Hematopoietic multipotent progenitor cell treated with erythropoietin and hydrocortisone succinate and interleukin-3 and kit ligand, for 8 days (in vitro differentiated cells): ENCODE measurements around the gene AKR7A2.
"Not testable (repeated sequence)": the region's sequence is repeated elsewhere in the genome, so short reads cannot be mapped to it uniquely, and the experiment has no call there.

ENCODE experiments used
- DNase-seq: peaks from one replicate; pipeline ENCODE4 v3.0.0-alpha.2; 2015

Gene AKR7A2

DNA sequence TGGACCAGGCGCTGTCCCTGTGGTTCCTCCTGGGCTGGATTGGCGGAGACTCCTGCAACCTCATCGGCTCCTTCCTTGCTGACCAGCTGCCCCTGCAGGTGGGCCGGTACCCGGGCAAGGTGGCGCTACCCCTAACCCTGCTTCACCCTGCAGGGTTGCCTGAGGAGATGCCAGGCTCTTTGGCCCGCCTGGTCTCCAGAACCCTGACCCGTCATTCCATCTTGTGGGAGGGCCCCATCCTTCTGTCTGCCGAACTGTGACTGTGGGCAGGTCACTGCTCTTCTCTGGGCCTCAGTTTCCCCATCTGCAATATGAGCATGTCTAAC lies 12.7 kb upstream of the AKR7A2 start:
- no peak for DNase-seq

DNA sequence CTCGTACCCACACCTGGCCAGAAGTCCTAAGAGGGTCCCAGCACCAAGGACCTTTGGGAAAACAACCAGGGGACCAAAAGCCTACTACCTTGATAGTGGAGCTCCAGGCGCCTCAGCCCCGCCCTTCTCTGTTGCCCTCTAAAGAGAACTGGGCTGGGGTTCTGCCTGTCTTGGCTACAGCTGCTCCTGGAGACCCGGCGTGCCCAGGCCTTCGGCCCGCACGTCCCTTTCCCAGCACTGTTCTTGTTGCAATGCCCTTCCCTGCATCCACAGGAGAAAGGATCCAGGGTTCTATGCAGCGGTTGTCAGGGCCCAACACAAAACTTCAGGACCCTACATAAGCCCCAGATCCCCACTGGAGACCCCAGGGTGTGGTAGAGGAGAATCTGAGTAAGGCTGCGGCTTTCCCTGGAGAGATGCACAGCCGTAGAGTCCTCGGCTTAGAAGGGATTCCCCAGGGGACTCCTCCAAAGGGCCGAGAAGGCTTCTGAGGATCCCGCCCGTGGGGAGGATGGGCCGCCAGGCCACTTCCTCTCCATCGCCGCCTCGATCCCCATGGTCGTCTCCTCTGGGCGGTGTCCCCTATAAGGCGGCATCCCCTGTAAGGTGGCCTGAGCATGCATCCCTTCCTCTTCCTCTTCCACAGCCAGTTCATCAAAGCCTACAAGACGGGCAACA lies 12.2 kb upstream of the AKR7A2 start:
- DNase-seq = no peak

DNA sequence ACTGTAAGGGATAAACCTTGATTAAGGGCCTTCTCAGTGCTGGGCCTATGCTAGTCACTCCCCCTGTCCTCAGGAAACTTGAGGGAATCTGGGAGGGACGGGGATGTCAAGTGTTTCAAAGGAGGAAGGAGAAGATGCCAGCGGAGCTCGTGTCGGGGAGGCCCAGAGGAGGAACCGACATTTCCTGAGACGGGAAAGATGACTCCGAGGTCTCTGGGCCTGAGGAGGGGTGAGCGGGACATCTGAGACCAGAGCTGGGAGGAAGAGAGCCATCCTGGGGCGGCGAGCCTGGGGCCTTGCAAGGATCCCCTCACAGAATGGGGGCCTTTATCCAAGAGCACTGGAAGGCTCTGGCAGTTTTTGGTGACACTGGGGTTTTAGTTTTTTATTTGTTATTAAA lies 10.5 kb upstream of the AKR7A2 start:
- DNase-seq = no peak

DNA sequence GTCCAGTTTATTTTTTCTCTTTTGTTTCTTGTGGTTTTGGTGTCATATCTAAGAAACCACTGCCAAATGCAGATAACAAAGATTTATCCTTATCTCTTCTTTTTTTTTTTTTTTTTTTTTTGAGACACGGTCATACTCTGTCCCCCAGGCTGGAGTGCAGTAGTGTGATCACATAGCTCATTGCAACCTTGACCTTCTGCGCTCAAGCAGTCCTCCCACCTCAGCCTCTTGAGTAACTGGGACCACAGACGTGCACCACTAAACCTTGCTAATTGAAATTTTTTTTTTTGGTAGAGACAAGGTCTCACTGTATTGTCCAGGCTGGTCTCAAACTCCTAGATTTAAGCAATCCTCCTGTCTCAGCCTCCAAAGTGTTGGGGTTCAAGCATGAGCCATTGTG lies 9.1 kb upstream of the AKR7A2 start:
- DNase-seq = no peak

DNA sequence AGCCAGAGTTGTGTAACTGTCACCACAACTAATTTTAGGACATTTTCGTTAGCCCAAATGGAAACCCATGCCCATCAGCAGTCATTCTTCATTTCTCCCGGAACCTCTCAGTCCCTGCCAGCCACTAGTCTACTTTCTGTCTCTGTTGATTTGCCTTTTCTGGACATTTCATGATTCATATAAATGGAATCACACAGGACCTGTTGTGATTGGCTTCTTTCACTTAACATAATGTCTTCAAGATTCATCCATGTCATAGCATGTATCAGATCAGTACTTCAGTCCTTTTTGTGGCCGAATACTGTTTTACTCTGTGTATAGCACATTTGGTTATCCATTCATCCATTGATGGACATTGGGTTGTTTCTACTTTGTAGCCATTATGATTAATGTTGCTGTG lies 7.3 kb upstream of the AKR7A2 start:
- DNase-seq = no peak

DNA sequence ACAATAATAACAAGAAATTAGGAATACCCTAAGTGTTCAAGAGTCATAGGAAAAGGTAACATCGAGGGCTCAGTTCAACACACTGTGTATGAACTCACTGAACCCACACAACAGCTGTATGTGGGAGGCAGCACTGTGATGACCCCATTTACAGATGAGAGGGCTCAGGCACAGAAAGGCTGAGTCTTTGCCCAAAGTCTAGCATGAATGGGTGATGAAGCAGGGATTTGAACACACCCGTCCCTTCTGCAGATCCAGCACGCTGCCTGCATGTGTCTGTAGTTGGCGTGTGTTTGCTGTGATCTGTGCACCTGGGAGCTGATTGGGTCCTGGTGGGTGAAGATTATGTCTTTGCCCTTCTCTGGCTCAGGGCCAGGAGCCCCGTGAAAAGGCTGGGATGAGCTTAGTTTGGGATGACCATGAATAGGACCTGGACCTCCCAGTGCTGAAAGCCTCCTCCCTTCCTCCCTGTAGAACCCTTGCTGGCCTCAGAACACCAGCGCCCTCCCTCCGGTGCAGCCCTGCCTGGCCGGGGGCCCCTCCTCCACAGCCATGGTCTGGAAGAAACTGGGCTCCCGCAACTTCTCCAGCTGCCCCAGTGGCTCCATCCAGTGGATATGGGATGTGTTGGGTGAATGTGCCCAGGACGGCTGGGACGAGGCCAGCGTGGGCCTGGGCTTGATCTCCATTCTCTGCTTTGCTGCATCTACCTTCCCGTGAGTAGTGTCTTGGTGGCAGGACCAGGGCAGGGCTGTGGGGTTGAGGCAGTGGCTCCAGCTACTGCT lies 5.4 kb upstream of the AKR7A2 start:
- no peak for DNase-seq

DNA sequence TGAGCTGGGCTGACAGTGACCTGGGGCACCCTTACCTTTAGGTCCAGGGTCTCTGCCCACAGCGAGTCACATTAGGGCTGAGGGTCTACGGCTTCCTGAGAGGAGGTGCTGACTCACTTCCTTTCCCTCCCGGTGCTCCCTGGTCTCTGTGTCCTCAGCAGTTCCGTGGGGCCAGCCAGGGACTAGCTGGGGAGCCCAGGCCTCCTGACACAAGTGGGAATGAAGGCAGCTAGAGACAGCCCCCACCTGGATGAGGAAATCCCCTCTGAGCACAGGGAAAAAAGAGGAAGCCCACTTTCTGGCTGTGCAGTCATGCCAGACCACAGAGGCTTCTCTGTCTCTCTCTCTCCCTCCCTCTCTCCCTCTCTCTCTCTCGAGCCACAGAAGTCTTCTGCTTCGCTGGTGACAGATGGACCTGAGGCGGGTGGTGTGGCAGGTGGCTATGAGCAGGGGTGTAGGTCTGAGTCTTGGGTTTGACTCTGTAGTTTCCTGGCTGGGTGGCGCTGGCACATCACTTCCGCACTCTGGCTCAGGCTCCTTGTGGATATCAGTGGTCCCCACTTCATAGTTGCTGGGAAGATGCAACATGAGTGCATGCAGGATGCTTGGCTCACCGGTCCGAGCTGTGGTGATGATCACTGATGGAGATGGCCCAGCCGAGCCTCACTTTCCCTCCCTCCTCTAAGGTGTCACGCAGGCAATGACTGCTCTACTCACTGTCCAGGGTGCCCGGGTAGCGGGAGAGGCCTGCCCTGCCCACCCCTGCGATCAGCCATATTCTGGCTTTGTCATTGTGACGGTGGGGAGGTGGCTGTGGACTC lies 3.6 kb upstream of the AKR7A2 start:
- no peak for DNase-seq

DNA sequence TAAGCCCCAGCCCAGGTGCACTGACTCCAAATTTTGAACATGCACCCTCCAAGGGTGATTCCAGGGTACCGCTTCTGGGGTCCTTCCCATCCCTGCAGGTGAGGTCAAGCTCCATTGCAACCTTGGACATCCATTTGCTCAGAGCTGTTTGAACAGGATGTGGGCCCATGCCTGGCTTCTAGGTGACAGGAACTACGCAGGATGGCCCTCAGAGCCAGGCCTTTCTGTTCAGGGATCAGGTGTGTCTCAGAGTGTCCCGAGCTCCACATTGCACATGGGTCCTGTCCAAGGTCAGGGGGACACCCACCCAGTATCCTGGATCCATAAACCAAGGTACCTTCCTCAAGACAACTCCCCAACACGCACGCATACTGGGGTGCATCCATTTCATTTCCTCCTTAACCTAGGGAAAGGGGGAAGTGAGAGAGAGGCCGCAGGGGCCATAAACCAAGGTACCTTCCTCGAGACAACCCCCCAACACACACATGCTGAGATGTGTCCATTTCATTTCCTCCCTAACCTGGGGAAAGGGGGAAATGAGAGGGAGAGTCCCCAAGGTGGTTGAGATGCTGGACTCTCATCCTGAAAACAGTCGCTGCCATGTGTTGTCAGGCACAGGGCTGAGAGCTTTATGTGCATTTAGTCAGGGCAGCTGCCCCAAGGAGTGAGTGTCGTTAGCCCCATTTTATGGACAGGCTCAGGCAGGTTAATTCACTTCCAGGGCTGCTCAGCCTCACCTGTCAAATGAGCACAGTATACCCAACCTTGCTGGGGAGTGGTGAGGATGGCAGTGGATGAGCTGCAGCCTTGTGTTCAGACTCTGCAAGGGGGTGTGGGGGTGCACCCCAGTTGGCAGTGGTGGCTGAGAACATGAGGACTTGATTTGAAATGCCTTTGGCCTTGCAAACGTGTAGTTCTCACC lies 2.3 kb upstream of the AKR7A2 start:
- no peak for DNase-seq

DNA sequence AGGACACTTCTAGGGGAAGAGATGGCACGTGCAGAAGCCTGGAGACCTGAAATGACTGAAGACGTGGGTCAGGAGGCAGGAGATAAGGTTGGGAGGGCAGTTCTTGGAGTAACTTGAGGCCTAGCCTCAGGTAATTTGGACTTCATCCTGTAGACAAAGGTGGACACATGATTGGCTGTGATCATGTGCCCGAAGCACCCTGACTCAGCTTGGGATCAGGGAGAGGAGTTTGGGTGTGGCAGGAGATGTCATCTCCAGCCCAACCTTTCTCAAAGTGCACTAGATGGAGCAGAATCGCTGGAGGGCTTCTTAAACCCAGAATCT lies 1.7 kb upstream of the AKR7A2 start:
- DNase-seq = peak; percentile 47

DNA sequence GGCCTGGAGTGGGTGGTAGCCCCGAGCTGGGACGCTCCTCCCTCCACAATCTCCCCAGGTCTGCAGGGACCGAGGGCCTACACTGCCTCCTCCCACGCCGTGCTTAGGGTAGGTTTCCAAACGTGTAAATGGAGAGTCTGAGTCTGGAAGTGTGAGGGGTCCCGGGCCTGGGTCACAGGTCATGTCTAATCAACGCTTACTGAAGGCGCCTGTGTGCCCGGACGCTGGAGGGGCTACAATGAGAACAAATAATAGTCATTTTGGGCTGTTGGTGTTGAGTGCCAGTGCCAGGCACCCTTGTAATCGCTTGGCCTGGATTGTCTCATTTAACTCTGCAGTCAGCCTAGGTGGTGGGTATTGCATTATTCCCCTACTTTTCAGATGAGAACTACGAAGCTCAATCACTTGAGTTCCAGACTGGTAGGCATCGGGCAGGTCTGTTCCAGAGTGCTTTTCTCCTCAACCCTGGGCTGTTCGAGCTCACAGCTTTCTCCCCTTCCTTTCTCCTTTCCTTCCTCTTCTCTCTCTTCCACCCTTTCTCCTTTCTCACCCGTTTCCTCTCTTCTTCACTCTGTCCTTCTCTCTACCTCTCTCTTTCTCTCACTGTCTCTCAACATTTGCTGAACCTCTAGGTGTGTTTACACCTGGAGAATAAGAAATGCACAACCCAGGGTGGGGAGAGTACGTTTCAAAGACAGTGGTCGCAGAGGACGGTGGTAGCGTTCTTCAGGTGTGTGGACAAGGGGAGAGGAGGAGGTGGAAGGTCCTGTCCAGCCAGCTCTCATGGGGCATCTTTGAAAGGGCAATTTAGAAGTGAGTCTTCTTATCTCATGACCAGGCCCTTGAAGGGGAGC lies 1.1 kb upstream of the AKR7A2 start:
- DNase-seq = no peak

DNA sequence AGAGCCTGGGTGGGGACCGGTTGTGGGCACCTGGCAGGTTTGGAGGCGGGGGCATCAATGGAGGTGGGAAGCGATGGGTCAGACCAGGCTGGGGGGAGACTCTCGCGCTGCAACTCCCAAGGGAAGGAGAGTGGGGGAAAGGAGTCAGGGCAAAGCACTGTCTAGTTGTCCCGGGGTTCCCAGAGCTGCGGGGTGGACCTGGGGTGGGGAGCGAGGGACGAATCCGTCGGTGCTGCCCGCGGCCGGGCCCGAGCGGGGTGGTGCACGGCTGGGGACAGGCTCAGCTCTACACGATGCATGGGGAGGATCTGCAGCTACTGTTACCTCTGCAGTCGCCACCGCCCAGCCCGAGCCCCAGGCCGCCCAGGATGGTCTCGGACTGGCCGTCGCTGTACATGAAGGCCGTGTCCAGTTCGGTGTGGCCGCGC lies 427 bp downstream of the AKR7A2 start:
- DNase-seq = no peak

DNA sequence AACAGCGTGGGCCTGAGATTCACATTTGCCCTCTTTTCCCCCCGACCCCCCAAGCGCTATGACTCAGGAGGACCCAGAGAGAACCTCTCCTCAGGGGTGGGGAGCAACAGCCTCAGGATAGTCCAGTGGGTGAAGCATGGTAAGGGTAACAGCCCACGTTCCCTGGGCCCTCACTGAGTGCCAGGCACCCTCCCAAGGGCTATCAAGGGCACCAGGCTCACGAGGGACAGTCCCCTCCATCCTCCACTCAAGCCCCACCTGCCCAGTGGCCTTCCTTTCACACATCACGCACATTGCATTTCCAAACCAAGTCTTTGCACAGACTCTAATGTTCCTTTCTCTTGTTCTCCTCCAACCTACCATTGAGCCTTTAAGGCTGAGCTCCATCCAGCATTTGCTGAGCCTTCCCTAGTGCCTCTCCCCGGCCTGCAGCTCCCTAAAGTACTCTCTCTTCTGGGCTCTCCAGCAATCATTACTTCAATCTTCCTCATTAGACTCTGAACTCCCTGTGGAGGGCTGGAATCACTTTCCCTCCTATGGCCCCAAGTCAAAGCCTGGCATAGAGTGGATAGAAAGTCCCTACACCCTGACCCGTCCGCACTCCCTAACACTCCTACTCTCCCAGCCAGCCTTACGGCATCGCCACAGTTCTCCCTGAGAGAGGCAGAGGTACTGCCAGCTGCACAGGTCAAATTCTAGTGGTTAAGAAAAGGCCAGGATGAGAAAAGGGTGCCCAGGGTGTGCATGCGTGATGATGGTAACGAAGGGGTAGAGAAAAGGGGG lies 1.0 kb downstream of the AKR7A2 start:
- DNase-seq = no peak

DNA sequence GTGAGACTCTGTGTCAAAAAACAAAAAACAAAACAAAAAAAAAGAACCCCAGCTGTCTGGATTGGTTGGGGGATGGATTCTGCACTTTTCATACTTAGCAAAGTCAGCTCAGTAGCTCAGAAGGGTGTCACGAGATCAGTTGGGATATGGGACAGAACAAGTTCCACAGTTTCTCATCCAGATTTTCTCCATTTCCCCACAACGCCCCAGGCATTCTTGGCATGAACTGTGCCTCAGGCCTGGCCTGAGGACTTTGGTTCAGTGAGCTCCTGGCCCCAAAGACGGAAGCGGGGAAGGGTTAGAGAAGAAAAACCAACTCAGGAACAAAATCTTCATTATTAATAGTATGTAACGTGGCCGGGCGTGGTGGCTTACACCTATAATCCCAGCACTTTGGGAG lies 1.9 kb downstream of the AKR7A2 start:
- DNase-seq = no peak

DNA sequence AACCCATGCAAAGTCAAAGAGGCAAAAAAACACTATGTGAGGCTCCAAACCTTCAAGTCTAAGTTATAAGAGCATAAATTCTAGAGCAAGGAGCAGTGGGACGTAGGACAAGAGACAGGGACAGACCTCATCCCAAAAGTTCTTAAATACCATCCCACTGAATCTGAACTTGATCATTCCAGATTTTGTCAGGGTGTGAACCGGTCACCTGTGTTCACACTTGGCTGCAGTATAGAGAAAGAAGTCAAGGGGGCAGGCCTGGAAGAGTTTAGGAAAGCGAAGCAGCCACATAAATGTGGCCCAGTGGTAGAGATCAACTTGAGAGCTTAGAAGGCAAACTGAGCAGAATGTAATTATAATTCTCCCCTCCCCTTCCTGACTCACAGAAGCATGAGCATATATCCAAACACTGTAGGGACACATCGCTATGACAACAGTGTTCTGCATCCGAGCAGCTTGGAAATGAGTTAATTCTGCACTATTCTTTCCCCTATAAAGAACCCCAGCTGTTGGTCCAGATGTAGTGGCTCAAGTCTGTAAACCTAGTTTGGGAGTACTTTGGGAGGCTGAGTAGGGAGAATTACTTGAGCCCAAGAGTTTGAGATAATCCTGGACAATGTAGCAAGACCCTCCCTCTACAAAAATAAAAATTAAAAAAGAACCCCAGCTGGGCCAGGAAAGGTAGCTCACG lies 2.7 kb downstream of the AKR7A2 start:
- no peak for DNase-seq

DNA sequence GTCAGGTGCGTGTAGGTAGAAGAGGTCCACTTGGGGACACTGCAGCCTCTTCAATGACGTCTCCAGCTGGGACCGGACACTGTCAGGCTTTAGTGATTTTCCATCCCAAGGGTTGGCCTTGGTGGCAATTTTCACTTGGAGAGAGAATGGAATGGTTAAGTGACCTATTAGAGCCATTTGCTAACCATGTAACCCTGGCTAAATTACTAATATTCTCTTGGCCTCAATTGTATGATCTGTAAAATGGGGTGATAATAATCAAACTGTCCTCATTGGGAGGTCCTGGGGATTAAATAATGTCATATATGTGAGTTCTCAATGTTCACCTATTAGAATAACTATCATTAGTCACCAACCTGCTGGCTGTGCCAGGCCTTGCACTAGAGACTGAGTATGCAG lies 3.4 kb downstream of the AKR7A2 start:
- no peak for DNase-seq

DNA sequence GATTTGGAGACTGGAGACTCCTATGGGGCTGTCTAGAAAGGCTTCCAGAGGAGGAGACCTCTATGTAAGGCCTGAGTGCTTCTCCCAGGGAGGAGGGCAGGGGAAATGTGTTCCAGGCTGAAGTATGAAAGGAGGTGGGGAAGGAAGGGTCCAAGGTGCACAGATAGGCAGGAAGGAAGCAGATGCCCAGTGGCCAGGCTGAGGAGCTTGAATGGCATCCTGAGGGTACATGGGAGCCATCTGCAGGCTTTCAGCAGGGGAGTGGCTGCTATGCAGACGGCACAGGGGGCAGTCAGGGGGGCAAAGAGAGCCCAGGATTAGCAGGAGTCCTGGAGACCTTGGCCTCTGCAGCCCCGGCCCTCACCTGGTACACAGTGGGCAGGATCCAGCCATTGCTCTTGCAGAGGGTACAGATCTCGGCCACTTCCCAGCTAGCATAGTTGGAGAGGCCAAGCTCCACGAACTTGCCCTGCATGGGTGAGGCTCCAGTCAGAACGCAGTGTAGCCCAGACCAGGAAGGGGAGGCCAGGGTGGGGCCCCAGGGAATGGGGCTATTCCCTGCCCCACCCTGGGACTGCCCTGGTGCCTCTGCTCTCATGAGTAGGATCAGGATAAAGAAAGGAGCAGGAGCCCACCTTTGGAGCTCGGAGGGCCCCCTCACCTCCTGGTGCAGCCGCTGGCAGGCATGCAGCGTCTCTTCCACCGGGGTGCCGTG lies 4.0 kb downstream of the AKR7A2 start:
- no peak for DNase-seq

DNA sequence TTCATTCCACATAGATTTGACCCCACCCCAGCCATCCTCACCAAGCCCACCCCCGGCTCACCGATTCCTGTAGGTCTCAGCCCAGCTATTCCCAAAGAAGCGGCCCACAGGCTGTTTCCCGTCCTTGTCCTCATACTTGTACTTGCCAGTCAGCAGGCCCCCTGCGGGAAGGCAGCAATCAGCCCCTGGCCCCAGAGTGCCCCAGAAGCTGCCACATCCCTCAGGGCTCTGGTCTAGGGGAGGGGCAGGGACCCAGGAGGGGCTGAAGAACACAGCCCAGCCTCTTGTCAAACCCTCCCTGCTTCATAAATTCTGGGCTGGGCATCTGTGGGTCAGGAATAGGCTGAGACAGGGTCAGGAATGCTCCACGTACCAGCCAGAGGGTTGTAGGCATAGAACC lies 5.0 kb downstream of the AKR7A2 start:
- no peak for DNase-seq

DNA sequence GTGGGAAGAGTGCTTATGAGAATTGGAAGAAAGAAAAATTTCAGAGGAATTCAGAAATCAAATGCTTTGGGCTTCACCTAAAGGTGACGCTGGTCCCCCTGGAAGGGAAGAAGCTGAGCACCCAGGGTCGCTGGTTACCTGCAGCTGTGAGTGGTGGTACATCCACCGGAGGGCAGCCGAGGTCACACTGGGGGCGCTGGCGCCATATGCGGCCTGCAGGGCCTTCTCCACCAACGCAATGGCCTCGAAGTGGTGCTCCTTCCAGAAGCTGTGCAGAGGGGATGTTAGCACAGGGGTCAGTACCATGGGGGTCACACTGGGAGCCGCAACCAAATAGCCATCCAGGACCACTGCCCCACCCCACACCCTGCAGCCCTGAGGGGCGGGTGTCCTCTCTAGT lies 6.1 kb downstream of the AKR7A2 start:
- no peak for DNase-seq

DNA sequence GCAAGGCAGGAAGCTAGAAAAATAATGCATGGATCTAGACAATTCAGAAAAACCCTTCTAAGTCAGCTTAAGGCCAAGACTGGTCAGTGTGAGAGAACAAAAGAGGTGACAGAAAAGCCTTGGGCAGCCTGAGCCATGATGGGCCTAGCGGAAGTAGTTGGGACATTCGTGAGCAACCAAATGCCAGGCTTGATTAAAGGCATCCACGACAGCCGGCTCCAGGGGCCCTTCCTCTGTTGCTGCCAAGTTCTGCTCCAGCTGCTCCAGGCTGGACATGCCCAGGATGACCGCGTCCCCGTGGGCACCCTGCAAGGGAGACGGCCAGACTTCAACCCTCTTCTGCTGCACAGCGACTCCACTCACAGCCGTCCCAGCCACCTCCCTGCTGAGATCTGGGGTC lies 7.9 kb downstream of the AKR7A2 start:
- not testable (repeated sequence) for DNase-seq

DNA sequence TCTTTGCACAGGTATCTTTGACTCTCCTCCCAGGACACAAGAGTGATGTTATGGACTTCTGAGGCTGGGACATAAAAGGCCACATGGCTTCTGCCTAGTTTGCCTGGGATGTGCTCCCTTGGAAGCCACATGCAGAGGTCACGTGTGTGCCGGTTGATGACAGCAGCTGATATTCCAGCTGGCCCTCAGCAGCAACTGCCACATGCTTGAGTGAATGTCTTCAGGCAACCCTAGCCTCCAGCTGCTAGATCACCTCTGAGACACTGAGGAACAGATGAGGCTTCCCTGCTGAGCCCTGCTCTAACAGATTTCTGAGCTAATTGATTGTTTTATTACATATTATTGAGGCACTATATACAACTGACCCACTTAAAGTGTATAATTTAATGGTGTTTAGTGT lies 11.7 kb downstream of the AKR7A2 start:
- DNase-seq = no peak
